Anterior cingulate cortex (tissue), 58 donors: ENCODE results near the gene EVI5.
"Not testable (repeated sequence)": the region's sequence is repeated elsewhere in the genome, so short reads cannot be mapped to it uniquely, and the experiment has no call there.

ENCODE experiments used
- DNase-seq, 58 donors: peaks; one replicate each; lab custom pipeline; 2025; lab: John Stamatoyannopoulos, UW

Gene EVI5

GRCh38 chr1:92707292-92707691 lies 77.6 kb downstream of the EVI5 start:
- DNase-seq: no peak

- DNase-seq: no peak
Observed at GRCh38 chr1:92705446-92705845, 79.5 kb downstream of the EVI5 start.

- no peak for DNase-seq
Observed at GRCh38 chr1:92701147-92701546, 83.8 kb downstream of the EVI5 start.

DNA sequence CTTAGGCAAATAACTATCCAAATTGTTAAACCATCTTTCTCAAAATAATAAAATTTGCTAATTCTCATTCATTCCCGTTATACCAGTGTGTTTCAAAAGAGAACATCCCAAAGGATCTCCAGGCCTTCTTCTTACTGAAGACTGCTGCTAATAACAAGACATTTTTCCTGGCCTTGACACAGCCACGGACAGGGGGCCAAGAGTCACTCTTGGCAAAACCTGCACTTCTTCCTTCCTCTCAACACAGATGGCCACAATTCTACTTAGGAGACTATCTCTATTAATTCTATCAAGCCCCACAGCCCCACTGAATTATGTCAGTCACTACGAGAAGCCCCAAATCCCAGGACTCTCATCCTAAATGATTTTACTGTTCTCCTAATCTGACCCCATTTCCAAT lies 86.0 kb downstream of the EVI5 start:
- DNase-seq: no peak

DNA sequence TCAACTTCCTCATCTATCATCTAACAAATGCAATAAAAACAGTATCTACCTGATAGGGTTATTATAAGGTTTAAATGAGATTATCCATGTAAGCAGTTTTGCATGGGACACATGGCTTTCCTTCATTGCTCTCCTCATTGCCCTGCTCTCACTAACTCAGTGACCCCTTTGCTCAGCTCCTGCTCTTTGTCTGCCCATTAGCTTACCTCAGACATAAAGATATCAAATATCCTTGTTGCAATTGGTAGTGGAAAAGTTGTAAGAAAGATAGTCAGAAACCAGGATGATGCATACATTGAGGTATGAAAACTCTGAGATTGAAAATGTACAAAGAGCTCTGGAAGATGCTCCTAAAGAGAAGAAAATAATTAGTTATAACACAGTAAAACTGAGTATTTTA lies 89.8 kb downstream of the EVI5 start:
- no peak for DNase-seq

DNA sequence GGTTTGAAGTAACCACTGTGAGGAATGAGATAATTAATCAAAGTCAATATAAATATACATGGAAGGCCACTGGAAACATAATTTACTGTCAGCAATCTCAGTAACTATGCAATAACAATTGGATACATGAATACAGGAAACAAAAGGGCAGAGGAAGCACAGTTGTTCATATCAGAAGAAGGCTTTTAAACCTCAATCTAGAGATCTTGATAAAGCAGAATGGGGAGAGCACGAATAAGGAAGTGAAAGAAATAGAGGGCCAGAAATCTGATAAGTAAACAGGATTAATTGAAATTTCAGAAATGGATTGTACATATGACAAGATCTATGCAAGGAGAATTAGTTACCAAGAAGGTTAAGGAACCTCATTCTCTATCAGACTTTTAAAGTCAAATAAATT lies 93.0 kb downstream of the EVI5 start:
- no peak for DNase-seq

DNA sequence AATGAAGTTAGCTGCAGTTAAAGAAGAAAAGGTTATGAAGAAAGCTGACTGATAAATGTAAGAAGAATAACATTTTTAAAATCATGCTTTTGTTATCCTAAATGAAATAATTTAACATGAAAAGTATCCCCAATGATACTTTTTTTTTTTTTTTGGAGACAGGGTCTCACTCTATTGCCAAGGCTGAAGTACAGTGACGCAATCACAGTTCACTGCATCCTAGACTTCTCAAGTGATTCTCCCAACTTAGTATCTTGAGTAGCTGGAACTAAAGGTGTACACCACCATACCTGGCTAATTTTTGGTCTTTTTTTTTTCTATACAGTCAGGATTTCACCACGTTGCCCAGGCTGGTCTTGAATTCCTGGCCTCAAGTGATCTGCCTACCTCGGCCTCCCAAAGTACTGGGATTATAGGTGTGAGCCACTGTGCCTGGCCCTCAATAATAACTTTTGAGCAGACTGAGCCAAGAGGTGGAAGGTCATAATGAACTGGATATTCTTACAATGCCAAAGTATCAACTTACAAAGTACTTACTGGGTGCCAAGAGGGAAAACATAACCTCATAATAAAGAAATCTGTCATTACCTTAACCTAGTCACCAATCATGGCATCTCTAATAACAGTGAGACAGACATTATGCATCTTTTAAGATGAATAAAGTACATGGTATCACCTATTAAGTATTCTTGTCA lies 94.5 kb downstream of the EVI5 start:
- no peak for DNase-seq

DNA sequence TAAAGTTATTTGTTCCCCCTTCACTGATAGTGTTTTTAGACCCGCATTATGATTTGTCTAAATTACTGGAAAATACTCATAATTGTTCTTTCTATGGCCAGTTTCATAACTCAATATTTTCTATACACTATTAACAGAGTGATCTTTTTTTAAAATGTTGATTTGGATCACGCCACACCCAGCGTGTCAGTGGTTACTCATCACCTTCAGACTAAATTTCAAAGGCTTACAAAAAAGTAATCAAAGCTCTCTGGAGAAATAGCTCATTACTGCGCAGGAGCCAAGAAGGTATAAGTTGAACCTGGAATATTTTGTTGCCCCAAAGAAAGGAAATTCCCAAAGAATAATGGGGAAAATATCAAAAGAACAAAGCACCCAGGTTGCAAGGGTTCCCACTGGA lies 104.9 kb downstream of the EVI5 start:
- DNase-seq: no peak

GRCh38 chr1:92663775-92664174 lies 121.1 kb downstream of the EVI5 start:
- no peak for DNase-seq

- DNase-seq: no peak
Observed at GRCh38 chr1:92662048-92662447, 122.9 kb downstream of the EVI5 start.

- no peak for DNase-seq
Observed at GRCh38 chr1:92657701-92658100, 127.2 kb downstream of the EVI5 start.

DNA sequence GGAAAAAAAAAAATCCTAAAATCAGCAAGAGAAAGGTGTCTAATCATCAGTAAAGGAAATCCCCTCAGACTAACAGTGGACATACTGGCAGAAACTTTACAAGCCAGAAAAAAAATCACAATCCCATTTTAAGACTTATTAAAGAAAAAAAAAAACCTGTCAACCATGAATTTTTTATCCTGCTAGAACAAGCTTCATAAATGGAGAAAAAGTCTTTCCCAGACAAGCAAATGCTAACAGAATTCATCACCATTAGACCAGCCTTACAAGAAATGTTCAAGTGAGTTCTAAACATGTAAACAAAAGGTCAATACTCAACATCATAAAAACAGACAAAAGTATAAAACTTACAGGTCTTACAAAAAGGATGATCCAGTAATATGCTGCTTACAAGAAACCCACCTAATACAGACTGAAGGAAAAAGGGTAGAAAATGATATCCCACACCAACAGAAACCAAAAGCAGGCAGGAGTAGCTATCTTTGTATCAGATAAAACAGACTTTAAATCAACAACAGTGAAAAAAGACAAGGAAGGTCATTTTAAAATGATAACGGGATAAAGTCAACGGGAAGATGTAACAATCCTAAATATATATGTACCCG lies 129.6 kb downstream of the EVI5 start:
- no peak for DNase-seq

DNA sequence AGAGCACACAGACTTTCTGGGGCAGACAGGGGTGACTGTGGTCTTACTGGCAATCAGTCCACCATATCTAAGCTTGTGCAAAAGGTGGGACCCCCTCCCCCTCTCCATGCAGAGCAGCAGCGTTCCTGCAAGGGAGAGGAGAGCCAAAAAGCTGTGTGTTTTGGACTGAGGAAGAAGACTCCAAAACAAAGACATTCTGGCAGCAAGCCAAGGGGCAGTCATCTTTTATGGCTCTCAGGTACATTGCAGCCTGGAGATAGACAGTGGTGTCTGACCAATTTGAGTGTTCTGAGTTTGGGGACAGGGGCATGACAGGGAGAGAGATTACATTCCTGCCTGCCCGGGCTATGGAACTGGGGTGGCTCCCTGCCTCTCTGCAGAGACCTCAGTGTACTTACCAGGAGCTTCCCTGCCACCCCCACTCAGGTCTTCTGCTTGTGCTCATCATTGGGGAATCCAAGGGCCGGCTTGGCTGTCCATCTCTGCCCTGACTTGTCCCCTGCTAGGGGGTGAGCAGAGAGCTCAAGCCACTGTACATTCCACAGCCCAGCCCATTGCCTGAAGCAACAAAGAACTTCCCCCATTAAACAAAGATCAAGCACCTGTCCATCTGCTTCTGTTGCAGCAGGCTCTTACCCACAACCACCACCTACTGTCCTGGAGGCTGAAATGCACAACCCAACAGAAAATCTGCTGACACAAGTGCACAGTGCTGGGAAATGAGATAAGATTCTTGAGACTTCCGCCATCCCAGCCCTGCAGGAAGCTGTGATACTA lies 131.1 kb downstream of the EVI5 start:
- no peak for DNase-seq

DNA sequence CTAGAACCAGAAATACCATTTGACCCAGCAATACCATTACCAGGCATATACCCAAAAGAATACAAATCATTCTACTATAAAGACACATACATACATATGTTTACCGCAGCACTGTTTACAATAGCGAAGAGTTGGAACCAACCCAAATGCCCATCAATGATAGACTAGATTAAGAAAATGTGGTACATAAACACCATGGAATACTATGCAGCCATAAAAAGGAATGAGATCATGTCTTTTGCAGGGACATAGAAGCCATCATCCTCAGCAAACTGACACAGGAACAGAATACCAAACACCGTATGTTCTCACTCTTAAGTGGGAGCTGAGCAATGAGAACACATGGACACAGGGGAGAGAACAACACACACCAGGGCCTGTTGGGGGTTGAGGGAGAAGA lies 144.2 kb downstream of the EVI5 start:
- not testable (repeated sequence) for DNase-seq

- DNase-seq: no peak
Observed at GRCh38 chr1:92638498-92638897, 146.4 kb downstream of the EVI5 start.

DNA sequence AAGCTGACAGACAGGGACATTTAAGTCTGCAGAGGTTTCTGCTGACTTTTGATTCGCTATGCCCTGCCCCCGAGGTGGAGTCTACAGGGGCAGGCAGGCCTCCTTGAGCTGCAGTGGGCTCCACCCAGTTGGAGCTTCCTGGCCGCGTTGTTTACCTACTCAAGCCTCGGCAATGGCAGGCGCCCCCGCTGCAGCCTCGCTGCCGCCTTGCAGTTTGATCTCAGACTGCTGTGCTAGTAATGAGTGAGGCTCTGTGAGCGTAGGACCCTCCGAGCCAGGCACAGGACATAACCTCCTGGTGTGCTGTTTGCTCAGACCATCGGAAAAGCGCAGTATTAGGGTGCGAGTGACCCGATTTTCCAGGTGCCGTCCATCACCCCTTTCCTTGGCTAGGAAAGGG lies 149.7 kb downstream of the EVI5 start:
- not testable (repeated sequence) for DNase-seq

GRCh38 chr1:92623187-92623778 lies 161.6 kb downstream of the EVI5 start:
- DNase-seq: no peak

GRCh38 chr1:92619466-92620189 lies 165.3 kb downstream of the EVI5 start:
- no peak for DNase-seq

GRCh38 chr1:92601044-92601443 lies 183.9 kb downstream of the EVI5 start:
- no peak for DNase-seq

DNA sequence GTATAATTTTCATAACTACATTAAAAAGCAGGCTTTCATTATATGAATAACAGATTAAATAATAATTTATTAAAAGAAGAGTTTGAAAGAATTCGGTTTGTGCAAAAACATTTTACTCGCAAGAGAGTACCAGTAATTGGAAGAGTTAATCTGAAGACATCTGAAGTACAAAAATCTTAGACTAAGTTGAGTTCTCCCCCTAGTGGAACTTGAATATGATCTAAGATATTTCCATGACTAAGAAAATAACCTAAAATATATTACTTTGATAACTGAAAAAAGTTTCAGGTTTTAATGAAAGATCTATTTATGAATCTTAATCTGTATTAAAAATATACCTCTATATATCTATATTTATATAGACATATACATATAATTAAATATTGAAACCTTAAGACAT lies 185.7 kb downstream of the EVI5 start:
- no peak for DNase-seq

- DNase-seq: not testable (repeated sequence)
Observed at GRCh38 chr1:92589361-92589760, 195.5 kb downstream of the EVI5 start.
